Osteoblast (primary cell): Measurements from ENCODE around the gene SLC19A3. TPM values are rescaled to one million over a fixed set of nuclear protein-coding genes. Genes with fewer than 3 reads are reported as not detected.

Source experiments
- DNase-seq: peaks from one replicate; pipeline ENCODE4 v3.0.0; 2011; ENCODE audit warnings: low spot score, mixed read lengths; ENCODE audit not compliant: insufficient read length; ENCODE audit errors: missing footprints
- H2AFZ ChIP-seq: 2 replicates; pipeline ENCODE4 v1.6.0; 2011; ENCODE audit warnings: mild to moderate bottlenecking, low read length
- H3K27ac ChIP-seq: 2 replicates; pipeline ENCODE4 v1.5.1; 2011; ENCODE audit warnings: mild to moderate bottlenecking, low read depth, low read length, moderate library complexity
- H3K27me3 ChIP-seq: 2 replicates; pipeline ENCODE4 v1.6.0; 2012; ENCODE audit warnings: mild to moderate bottlenecking, control low read depth, inconsistent platforms, low read length, moderate library complexity; ENCODE audit not compliant: insufficient read depth
- H3K36me3 ChIP-seq: 2 replicates; pipeline ENCODE4 v1.5.1; 2011; ENCODE audit warnings: mild to moderate bottlenecking, low read length, control low read depth, moderate library complexity; ENCODE audit not compliant: insufficient read depth
- H3K4me1 ChIP-seq: 2 replicates; pipeline ENCODE4 v1.5.1; 2011; ENCODE audit warnings: mild to moderate bottlenecking, low read length, control low read depth, moderate library complexity; ENCODE audit not compliant: insufficient read depth
- H3K4me2 ChIP-seq: 2 replicates; pipeline ENCODE4 v1.6.0; 2011; ENCODE audit warnings: mild to moderate bottlenecking, low read length; ENCODE audit not compliant: insufficient read depth
- H3K4me3 ChIP-seq: fragments of 200-600 bp; sonication (generic); 3 replicates; pipeline ENCODE4 v1.5.1; 2012; ENCODE audit warnings: mild to moderate bottlenecking, low read length, inconsistent platforms; ENCODE audit not compliant: insufficient read depth
- H3K79me2 ChIP-seq: 2 replicates; pipeline ENCODE4 v1.6.0; 2012; ENCODE audit warnings: mild to moderate bottlenecking, low read length, control low read depth, inconsistent platforms; ENCODE audit not compliant: insufficient read depth
- H3K9me3 ChIP-seq: 2 replicates; pipeline ENCODE4 v1.5.1; 2011; ENCODE audit warnings: low read depth, low read length, control low read depth
- H4K20me1 ChIP-seq: 2 replicates; pipeline ENCODE4 v1.6.0; 2012; ENCODE audit warnings: mild to moderate bottlenecking, low read length, control low read depth; ENCODE audit not compliant: insufficient read depth
- CTCF ChIP-seq: IDR thresholded peaks from 2 replicates; pipeline ENCODE4 v1.5.1; 2011; ENCODE audit warnings: mild to moderate bottlenecking, low read depth, low read length, moderate library complexity; ENCODE audit errors: extremely low read depth
- total RNA-seq: library from RNA; depleted of rRNA; stranded (reverse); fragments of >200 nt; gene quantifications from 2 replicates; pipeline ENCODE4 v1.2.3, GENCODE V29; 2012

Gene SLC19A3
- total RNA-seq, 1 donor: 0.36 TPM

- Histone ChIP-seq H3K4me3 (no peak overlapping the region), H3K27ac (no peak overlapping the region), H3K36me3 (no peaks in the 10 kb centered on the region), H3K27me3 (peaks cover 3% of the 10 kb centered on the region), H3K79me2 (no peaks in the 10 kb centered on the region), H3K4me1 (no peaks in the 10 kb centered on the region), H3K4me2 (no peak overlapping the region), H4K20me1 (no peaks in the 10 kb centered on the region), H2AFZ (no peak overlapping the region), H3K9me3 (no peaks in the 10 kb centered on the region)
- TF ChIP-seq CTCF: no peak
- no peak for DNase-seq
These were observed 20.7 kb downstream of the SLC19A3 start for GRCh38 chr2:227696990-227697679.

DNA sequence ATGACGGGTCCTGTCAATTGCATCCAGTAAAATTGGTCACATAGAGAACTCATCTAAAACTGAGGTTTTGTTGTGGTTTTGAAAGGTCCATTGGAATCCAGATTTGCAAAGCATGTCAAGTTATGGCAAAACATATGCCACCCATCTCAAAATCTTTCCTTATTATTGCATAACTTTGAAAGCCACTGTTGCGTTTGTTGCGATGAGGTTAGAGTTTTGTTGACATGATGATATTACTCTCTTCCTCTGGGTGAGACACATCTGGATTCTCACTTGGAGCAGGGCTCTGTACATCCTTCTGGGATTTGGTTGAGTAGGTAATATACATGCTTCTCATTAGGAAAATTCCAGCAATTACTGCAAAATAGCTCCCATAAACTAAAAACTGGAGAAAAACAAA lies 30.6 kb downstream of the SLC19A3 start:
- H3K9me3 ChIP-seq: no peaks in the 10 kb centered on the region
- no peak for DNase-seq
- no peaks in the 10 kb centered on the region for H3K27me3 ChIP-seq
- H3K4me3 ChIP-seq: no peak overlapping the region
- no peak for TF ChIP-seq CTCF
- no peaks in the 10 kb centered on the region for H3K4me1 ChIP-seq
- H3K79me2 ChIP-seq: no peaks in the 10 kb centered on the region
- no peak overlapping the region for H3K27ac ChIP-seq
- no peaks in the 10 kb centered on the region for H4K20me1 ChIP-seq
- H2AFZ ChIP-seq: no peak overlapping the region
- no peaks in the 10 kb centered on the region for H3K36me3 ChIP-seq
- no peak overlapping the region for H3K4me2 ChIP-seq

DNA sequence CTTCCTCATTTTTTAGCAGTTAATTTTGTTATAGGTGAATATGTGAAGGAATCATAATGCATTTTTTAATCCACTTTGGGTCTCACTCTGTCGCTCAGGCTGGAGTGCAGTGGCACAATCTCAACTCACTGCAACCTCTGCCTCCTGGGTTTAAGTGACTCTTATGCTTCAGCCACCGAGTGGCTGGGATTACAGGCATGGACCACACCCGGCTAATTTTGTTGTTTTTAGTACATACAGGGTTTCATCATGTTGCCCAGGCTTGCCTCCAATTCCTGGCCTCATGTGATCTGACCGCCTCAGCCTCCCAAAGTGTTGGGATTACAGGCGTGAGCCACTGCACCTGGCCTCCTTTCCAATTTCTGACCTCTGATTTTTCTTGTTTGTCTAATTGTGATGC lies 33.6 kb downstream of the SLC19A3 start:
- Histone ChIP-seq H3K4me1 (no peaks in the 10 kb centered on the region), H3K79me2 (no peaks in the 10 kb centered on the region), H3K4me3 (no peak overlapping the region), H2AFZ (no peak overlapping the region), H4K20me1 (no peaks in the 10 kb centered on the region), H3K27ac (no peak overlapping the region), H3K9me3 (no peaks in the 10 kb centered on the region), H3K4me2 (no peak overlapping the region), H3K36me3 (no peaks in the 10 kb centered on the region), H3K27me3 (no peaks in the 10 kb centered on the region)
- TF ChIP-seq CTCF: no peak
- DNase-seq: no peak

DNA sequence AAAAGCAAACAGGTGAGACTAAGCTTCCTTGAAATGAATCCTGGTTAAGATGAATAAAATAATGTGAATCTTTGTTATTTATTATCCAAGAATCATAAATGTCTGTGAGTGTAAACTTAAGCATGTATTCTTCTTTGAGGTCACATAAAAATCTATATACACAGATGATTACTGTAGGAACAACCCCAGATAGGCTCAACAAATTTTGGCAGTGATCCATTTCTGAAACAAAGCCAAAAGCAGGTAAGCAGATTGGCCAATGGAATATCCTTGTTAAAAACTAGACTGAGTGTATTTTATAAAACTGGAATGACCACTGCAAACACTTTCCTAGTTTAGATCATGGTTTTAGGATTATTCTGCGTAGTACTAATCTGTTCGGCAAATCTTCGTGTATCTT lies 39.9 kb downstream of the SLC19A3 start:
- H3K4me1 ChIP-seq: no peaks in the 10 kb centered on the region
- H3K36me3 ChIP-seq: no peaks in the 10 kb centered on the region
- H3K9me3 ChIP-seq: no peaks in the 10 kb centered on the region
- TF ChIP-seq CTCF: no peak
- no peaks in the 10 kb centered on the region for H3K79me2 ChIP-seq
- DNase-seq: no peak
- no peak overlapping the region for H3K4me3 ChIP-seq
- H3K4me2 ChIP-seq: no peak overlapping the region
- no peak overlapping the region for H2AFZ ChIP-seq
- no peaks in the 10 kb centered on the region for H3K27me3 ChIP-seq
- H3K27ac ChIP-seq: no peak overlapping the region
- no peaks in the 10 kb centered on the region for H4K20me1 ChIP-seq
